ENCODE results near the gene KIF13A.
"Not testable (repeated sequence)": the region's sequence is repeated elsewhere in the genome, so short reads cannot be mapped to it uniquely, and the experiment has no call there.

The KIF13A gene

DNA sequence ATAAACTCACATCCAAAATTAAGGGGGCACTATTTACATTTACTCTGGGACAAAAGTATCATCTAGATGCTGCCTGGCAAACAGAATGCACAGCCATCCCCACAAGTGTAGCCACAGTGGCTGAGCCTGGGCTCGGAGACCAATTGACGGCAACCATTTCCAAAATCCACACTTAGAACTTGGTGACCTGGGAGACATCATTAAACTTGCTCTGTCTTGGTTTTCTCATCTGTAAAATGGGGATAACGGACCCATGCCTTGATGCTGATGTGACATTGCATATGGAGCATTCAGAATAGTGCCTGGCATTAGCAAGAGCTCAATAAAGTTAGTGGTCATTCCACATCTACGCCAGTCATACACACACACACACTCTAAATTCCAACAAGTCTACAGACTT is 140.7 kb downstream of the KIF13A start:
- no peak for DNase-seq (ENCODE audit: low read depth in 3 of 3)

DNA sequence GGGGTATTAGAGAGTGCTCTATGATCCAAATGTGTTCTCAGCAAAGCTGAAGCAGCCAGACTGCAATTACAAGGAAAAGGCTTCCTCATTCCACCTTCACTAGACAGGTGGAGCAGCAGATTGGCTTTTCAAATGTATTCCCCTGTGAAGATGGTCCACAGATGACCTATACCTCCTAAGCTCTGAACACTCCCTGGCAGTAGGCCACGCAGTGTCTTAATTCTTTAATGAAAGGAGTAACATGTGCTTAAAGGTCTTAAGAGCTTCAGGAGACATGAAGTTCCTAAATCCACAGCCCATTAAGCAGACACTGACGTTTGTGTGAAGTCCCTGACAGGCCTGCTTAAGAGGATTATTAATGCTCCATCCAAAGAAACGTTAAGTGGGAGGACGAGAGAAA is 141.8 kb downstream of the KIF13A start:
- DNase-seq (ENCODE audit: low read depth in 3 of 3) = no peak

GRCh38 chr6:17844967-17845366 is 142.5 kb downstream of the KIF13A start:
- DNase-seq (ENCODE audit: low read depth in 3 of 3) = not testable (repeated sequence)

DNA sequence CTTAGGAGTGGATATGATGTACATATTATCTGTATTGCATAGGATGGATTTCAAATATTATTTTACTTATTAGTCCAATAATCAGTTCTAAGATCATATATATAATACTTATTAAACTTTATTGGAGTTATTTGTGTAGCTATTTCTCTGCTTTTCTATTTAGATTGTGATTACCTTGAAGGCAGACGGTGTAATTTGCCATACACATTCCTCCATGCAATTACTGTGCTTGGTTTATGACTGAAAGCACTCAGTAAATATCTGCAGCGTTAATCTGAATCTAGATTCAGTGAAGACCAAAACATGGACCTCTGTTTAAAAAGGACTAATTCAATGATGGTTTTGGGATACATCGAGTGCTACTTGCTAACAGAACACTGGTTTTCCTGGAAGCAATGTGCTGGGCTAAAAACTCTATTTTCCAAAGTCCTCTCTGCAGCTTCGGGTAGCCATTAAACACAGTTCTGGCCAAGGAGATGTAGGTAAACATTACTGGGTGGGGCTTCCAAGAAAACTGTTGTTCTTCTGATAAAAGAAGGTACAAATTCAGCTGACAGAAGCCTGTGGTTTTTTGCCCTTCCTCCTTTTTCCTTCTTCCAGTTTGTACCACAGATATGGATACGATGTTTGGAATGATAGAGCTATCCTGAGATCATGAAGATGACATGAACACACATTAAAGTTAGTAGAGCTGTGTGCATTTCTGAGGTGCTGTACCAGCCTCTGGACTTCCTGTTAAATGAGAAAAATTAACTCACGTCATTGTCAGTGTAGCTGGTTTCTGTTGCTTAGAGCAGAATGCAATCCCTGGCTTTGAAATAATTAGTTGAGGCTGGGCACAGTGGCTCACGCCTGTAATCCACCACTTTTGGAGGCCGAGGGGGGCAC is 144.3 kb downstream of the KIF13A start:
- DNase-seq (ENCODE audit: low read depth in 3 of 3) = no peak

GRCh38 chr6:17842014-17842776 is 145.2 kb downstream of the KIF13A start:
- no peak for DNase-seq (ENCODE audit: low read depth in 3 of 3)

DNA sequence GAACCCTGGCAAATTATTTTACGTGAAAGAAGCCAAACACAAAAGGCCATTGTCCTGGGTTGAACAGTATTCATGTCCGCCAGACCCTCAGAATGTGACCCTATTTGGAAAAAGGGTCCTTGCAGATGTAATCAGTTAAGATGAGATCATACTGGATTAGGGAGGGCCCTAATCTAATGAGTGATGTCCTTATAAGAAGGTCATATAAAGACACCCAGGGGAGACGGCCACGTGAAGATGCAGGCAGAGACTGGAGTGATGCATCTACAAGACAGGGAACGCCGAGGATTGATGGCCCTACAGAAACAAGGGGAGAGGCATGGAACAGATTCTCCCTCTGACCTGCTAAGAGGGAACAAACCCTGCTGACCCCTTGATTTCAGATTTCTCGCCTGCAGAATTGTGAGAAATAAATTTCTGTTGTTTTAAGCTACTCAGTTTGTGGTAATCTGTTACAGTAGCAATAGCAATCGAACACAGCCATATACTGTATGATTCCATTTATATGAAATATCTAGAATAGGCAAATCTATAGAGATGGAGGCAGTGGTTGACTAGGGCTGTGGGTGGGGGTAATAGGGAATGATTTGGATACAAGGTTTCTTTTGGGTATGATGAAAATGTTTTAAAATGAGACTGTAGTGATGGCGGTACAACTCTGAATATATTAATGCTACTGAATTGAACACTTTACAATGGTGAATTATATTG is 147.8 kb downstream of the KIF13A start:
- no peak for DNase-seq (ENCODE audit: low read depth in 3 of 3)

DNA sequence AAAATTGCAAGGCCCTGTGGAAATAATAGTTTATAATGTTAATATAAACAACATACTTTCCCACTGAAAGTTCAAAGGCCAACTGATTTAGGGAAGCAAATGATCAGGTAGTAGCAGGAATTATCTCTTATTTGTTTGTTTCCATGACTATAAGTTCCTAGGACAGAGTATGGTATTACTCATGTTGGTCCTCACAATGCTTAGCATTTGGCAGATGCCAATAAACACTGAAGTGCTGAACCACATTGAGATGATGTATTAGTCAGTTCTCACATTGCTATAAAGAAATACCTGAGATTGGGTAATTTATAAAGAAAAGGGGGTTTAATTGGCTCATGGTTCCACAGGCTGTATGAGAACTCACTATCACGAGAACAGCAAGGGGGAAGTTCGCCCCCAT is 151.1 kb downstream of the KIF13A start:
- no peak for DNase-seq (ENCODE audit: low read depth in 3 of 3)

GRCh38 chr6:17835784-17836183 is 151.7 kb downstream of the KIF13A start:
- no peak for DNase-seq (ENCODE audit: low read depth in 3 of 3)

DNA sequence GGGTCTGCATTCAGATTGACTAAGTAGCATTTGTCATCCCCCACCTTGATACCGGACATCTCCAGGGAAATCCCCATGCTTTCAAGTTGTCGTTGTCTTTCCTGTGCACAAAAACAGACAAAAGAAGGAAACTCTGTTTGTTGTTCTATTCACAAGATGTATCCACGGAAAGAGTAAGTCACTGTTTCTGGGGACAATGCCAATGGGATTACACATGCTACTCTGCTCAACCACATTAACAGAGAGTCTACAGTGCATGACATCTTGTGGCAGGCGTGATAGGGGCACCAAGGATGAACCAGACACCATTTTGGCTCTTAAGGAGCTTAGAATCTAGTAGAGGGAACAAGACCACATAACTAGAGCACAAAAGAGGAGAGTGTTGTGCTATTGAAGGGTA is 156.3 kb downstream of the KIF13A start:
- no peak for DNase-seq (ENCODE audit: low read depth in 3 of 3)

DNA sequence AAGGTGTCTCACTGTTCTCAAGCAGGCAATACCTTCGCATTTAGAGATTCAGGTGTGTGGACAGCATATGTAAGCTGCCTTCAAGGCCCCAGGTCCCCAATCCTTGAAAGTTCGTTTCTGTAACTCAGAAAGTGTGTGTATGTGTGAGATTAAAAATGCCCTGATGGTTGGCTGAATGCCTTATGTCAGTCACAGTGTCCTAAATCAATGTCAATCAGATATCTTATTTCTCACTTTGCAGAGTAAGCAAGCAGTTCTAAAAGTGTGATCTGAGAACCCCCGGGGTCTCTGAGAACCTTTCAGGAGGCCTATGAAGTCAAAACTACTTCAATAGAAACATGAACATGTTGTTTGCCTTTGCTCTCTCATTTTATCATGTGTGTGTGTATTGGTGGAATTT is 157.5 kb downstream of the KIF13A start:
- no peak for DNase-seq (ENCODE audit: low read depth in 3 of 3)

GRCh38 chr6:17828149-17828548 is 159.3 kb downstream of the KIF13A start:
- no peak for DNase-seq (ENCODE audit: low read depth in 3 of 3)

GRCh38 chr6:17826301-17826700 is 161.1 kb downstream of the KIF13A start:
- no peak for DNase-seq (ENCODE audit: low read depth in 3 of 3)

GRCh38 chr6:17820055-17820454 is 167.4 kb downstream of the KIF13A start:
- DNase-seq (ENCODE audit: low read depth in 3 of 3) = no peak

GRCh38 chr6:17817763-17818162 is 169.7 kb downstream of the KIF13A start:
- no peak for DNase-seq (ENCODE audit: low read depth in 3 of 3)

GRCh38 chr6:17816921-17817611 is 170.4 kb downstream of the KIF13A start:
- DNase-seq (ENCODE audit: low read depth in 3 of 3) = no peak

DNA sequence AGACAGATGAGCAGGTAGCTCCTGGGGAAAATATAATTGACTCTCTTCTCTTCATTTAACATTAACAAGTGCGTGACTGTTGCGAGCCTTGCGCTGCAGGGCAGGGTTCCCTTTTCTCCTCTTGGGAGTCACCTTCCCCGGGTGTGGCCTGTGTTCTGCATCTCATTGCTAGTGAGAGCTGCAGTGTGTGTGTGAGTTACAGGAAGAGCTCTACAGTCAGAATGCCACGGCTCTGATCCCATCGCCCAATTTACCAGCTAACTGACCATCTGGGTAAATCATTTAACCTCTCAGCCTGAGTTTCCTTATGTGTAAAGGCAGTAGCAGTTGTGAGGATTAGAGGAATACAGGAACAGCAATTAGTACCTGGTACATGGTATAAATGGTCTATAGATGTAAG is 173.9 kb downstream of the KIF13A start:
- DNase-seq (ENCODE audit: low read depth in 3 of 3) = no peak

GRCh38 chr6:17812311-17812710 is 175.1 kb downstream of the KIF13A start:
- no peak for DNase-seq (ENCODE audit: low read depth in 3 of 3)

DNA sequence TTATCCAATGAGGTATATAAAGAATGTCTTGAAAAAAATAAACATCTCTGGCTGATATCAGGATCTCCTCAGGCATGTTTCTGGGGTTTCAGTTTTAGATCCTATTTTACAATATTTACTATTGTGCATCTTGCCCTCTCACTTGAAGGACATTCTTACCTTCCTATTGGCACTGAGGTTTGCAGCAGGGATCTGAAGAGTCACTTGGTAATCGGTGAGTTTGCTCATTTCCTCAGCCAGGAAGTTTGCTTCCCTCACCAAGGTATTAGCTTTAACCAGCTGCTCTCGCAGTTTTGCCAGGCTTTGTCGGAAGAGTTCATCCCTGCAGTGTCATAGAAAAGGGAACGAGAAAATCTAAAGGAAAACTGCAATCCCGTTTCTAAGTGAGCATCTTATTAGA is 178.8 kb downstream of the KIF13A start:
- DNase-seq (ENCODE audit: low read depth in 3 of 3) = no peak

DNA sequence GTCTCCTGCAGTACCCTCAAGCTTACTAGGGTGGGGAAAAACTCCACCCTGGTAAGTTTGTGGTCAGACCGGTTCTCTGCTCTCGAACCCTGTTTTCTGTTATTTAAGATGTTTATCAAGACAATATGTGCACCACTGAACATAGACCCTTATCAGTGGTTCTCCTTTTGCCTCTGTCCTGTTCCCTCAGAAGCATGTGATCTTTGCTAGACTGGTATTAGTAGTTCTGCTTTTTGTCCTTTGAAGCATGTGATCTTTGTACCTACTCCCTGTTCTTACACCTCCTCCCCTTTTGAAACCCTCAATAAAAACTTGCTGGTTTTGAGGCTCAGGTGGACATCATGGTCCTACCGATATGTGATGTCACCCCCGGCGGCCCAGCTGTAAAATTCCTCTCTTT is 180.0 kb downstream of the KIF13A start:
- DNase-seq (ENCODE audit: low read depth in 3 of 3) = not testable (repeated sequence)

DNA sequence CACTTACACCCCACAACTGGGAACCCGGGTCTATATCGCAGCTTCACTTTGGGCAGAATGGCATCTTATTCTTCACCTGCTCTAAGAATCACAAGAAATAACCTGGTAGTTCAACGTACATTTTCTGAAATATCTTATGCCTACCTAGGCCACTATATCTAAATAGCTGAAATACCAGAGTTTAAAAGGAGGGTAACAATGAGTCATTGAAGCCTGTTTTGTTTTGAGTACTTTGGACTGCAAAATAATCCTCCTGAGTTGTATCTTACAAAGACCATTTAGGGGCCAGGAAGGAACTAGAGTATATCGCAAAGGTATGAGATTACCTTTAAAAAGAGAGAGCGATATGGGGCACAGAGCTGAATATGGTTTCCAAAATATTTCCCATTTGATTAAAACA is 184.0 kb downstream of the KIF13A start:
- DNase-seq (ENCODE audit: low read depth in 3 of 3) = no peak

DNA sequence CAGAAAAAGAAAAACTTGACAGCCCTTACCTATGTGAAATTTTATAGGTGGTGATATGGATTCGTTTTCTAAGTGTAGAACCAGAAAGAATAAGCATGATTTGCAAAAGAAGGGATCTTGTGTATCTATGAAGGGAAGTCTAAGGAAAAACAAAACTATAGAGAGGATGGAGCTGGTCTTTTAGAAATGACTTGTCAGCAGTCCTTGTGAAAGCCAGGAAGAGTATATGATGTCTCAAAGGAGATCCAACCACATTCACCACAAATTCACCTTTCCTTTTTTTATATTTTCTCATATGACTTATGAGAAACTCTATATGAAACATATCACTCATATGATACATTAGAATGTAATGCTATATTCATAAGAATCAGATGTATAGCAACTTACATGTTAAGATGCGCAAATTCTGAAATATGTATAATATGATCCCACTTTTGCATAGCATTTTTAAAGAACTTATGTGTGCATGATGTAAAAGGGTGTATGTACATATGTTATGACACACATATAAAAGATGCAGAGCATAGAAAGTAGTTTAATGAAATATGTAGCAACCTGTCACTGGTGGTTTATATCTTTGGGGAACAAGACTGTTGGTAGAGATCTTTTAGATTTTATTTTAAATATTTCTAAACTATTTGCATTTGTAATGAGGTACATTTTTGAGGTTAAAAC is 188.8 kb downstream of the KIF13A start:
- DNase-seq (ENCODE audit: low read depth in 3 of 3) = no peak

Data from stimulated activated CD4-positive, alpha-beta T cell treated with anti-CD3 and anti-CD28 coated beads, TNF-alpha, amount 100 ng/mL, for 4 hours (primary cell).